SU-DHL-6 (cell line): Measurements from ENCODE around the gene RALB.
"Not testable (repeated sequence)": the region's sequence is repeated elsewhere in the genome, so short reads cannot be mapped to it uniquely, and the experiment has no call there.

ENCODE experiments used
- H2AFZ ChIP-seq: fragments of 200-600 bp; sonication (generic); 2 replicates; pipeline ENCODE4 v1.6.1; 2014; ENCODE audit warnings: low read depth, mild to moderate bottlenecking, moderate library complexity, mixed read lengths, antibody characterized with exemption, low read length; ENCODE audit not compliant: severe bottlenecking
- H3F3A ChIP-seq: fragments of 200-600 bp; shearing (Covaris generic); 2 replicates; pipeline ENCODE4 v1.6.0; 2016; ENCODE audit warnings: antibody characterized with exemption, mild to moderate bottlenecking; ENCODE audit not compliant: insufficient read depth
- H3K27ac ChIP-seq: fragments of 200-600 bp; sonication (generic); 2 replicates; pipeline ENCODE4 v1.5.1; 2016; ENCODE audit warnings: low read depth, mild to moderate bottlenecking, low read length, moderate library complexity, mixed read lengths
- H3K27me3 ChIP-seq: fragments of 200-600 bp; sonication (generic), shearing (Covaris generic); 2 replicates; pipeline ENCODE4 v1.6.0; 2014; ENCODE audit warnings: mild to moderate bottlenecking, low read length
- H3K36me3 ChIP-seq: fragments of 200-600 bp; sonication (generic); 2 replicates; pipeline ENCODE4 v1.6.1; 2014; ENCODE audit warnings: mild to moderate bottlenecking, low read length, mixed read lengths
- H3K4me2 ChIP-seq: fragments of 300-600, 200-600 bp; shearing (Covaris generic), sonication (generic); 2 replicates; pipeline ENCODE4 v1.6.0; 2014; ENCODE audit warnings: low read length, low read depth, mild to moderate bottlenecking; ENCODE audit not compliant: poor library complexity, severe bottlenecking
- H3K4me3 ChIP-seq: fragments of 200-600 bp; sonication (generic); 2 replicates; pipeline ENCODE4 v1.5.1; 2014; ENCODE audit warnings: antibody characterized with exemption, low read length, mild to moderate bottlenecking, mixed read lengths; ENCODE audit not compliant: insufficient read depth, poor library complexity, severe bottlenecking
- H3K79me2 ChIP-seq: fragments of 200-600 bp; sonication (generic); 2 replicates; pipeline ENCODE4 v1.6.1; 2014; ENCODE audit warnings: mild to moderate bottlenecking, low read length, moderate library complexity; ENCODE audit not compliant: insufficient read depth
- H3K9ac ChIP-seq: fragments of 200-600 bp; sonication (generic); 2 replicates; pipeline ENCODE4 v1.7.0; 2014; ENCODE audit warnings: mild to moderate bottlenecking, low read length
- H3K9me2 ChIP-seq: fragments of 200-600 bp; sonication (generic); replicated peaks from 2 replicates; pipeline ENCODE4 v1.6.1; 2014; ENCODE audit warnings: low read length; ENCODE audit not compliant: insufficient read depth
- H3K9me3 ChIP-seq: fragments of 200-600 bp; sonication (generic); 2 replicates; pipeline ENCODE4 v1.6.1; 2014; ENCODE audit warnings: low read length, mixed read lengths; ENCODE audit not compliant: insufficient read depth
- H4K20me1 ChIP-seq: fragments of 200-600 bp; sonication (generic); 2 replicates; pipeline ENCODE4 v1.6.1; 2014; ENCODE audit warnings: low read depth, mild to moderate bottlenecking, antibody characterized with exemption, low read length, moderate library complexity, mixed read lengths
- CTCF ChIP-seq: fragments of 200-600 bp; sonication (generic); IDR thresholded peaks from one replicate; pipeline ENCODE4 v1.5.1; 2017; ENCODE audit warnings: antibody characterized with exemption, mild to moderate bottlenecking, low read length, moderate library complexity; ENCODE audit not compliant: insufficient read depth, poor library complexity, severe bottlenecking
- EZH2phosphoT487 ChIP-seq: fragments of 200-600 bp; sonication (generic), shearing (Covaris generic); conservative IDR thresholded peaks from 2 replicates; pipeline ENCODE4 v1.6.1; 2018; ENCODE audit warnings: mild to moderate bottlenecking, antibody characterized with exemption, low read length, moderate library complexity, mixed read lengths

Gene RALB

GRCh38 chr2:120258196-120258595, 5.5 kb downstream of the RALB start:
- Histone ChIP-seq H3K27ac (no peak overlapping the region), H3K9me3 (no peaks in the 10 kb centered on the region), H3K4me2 (no peak overlapping the region), H3K9me2 (no peaks in the 10 kb centered on the region), H3K79me2 (no peaks in the 10 kb centered on the region), H3K4me3 (no peak overlapping the region), H3K27me3 (no peaks in the 10 kb centered on the region), H2AFZ (no peak overlapping the region), H3F3A (no peaks in the 10 kb centered on the region), H3K9ac (no peak overlapping the region), H4K20me1 (no peaks in the 10 kb centered on the region), H3K36me3 (no peaks in the 10 kb centered on the region)
- no peak for TF ChIP-seq EZH2phosphoT487
- TF ChIP-seq CTCF: no peak

- H3K4me3 ChIP-seq, H3K27me3 ChIP-seq, H3K27ac ChIP-seq, H3K36me3 ChIP-seq, H3K9me2 ChIP-seq, H2AFZ ChIP-seq, H3K9ac ChIP-seq, H4K20me1 ChIP-seq, H3K4me2 ChIP-seq, H3F3A ChIP-seq, H3K9me3 ChIP-seq, H3K79me2 ChIP-seq: not testable (repeated sequence)
Measured at GRCh38 chr2:120259939-120260338, 7.3 kb downstream of the RALB start.

- Histone ChIP-seq H3K9ac (no peak overlapping the region), H4K20me1 (no peaks in the 10 kb centered on the region), H3K27me3 (no peaks in the 10 kb centered on the region), H3K9me2 (no peaks in the 10 kb centered on the region), H3K4me3 (no peak overlapping the region), H3K27ac (no peak overlapping the region), H2AFZ (no peak overlapping the region), H3K79me2 (no peaks in the 10 kb centered on the region), H3K36me3 (no peaks in the 10 kb centered on the region), H3F3A (no peaks in the 10 kb centered on the region), H3K9me3 (no peaks in the 10 kb centered on the region), H3K4me2 (no peak overlapping the region)
- no peak for TF ChIP-seq EZH2phosphoT487
- no peak for TF ChIP-seq CTCF
Measured at GRCh38 chr2:120260736-120261135, 8.1 kb downstream of the RALB start.

- no peaks in the 10 kb centered on the region for H4K20me1 ChIP-seq
- TF ChIP-seq EZH2phosphoT487 (no peak), CTCF (no peak)
- H3K9me2 ChIP-seq: no peaks in the 10 kb centered on the region
- no peaks in the 10 kb centered on the region for H3F3A ChIP-seq
- H2AFZ ChIP-seq: no peak overlapping the region
- no peak overlapping the region for H3K9ac ChIP-seq
- no peak overlapping the region for H3K4me3 ChIP-seq
- H3K4me2 ChIP-seq: no peak overlapping the region
- no peak overlapping the region for H3K27ac ChIP-seq
- H3K27me3 ChIP-seq: no peaks in the 10 kb centered on the region
- H3K36me3 ChIP-seq: no peaks in the 10 kb centered on the region
- H3K9me3 ChIP-seq: no peaks in the 10 kb centered on the region
- H3K79me2 ChIP-seq: no peaks in the 10 kb centered on the region
Measured at GRCh38 chr2:120261387-120262006, 8.8 kb downstream of the RALB start.
